ENCODE results near the gene EMCN. TPM values are rescaled to one million over a fixed set of nuclear protein-coding genes. Genes with fewer than 3 reads are reported as not detected.

Gene EMCN
- total and polyA plus RNA-seq, 2 of the 8 experiments (the other 6 are each of a cell fraction or from before 2014, with no cell fraction given), result not detected

- TF ChIP-seq GABPA (IDR thresholded peaks at IDR 0.05; ENCODE audit: borderline replicate concordance, insufficient read depth, low read length), result no peak
- no peak for TF ChIP-seq SP1 (IDR thresholded peaks at IDR 0.05; ENCODE audit: low read depth, low read length)
- no peak for TF ChIP-seq NANOG (IDR thresholded peaks at IDR 0.05; ENCODE audit: insufficient read depth, low read depth, low read length, poor library complexity, severe bottlenecking)
- no peak for TF ChIP-seq BCL11A (IDR thresholded peaks at IDR 0.05; ENCODE audit: low read depth in 2 of 2, low read length in 2 of 2)
- no peak for TF ChIP-seq KDM5A (IDR thresholded peaks at IDR 0.05; ENCODE audit: low read length)
- no peak for TF ChIP-seq SP4 (IDR thresholded peaks at IDR 0.05; ENCODE audit: low read length)
Observed at GRCh38 chr4:100540131-100540530, 22.3 kb upstream of the EMCN start (continued).
